BLaER1 treated with 17β-estradiol and CSF1 and Interleukin-3, amounts not matched to agents 10 nM and 100 nM (cell line): ENCODE measurements around the gene TPBGL.

ENCODE experiments used
- H3K27ac ChIP-seq, 11 experiments: shearing (Covaris generic); formaldehyde crosslinking; 2 replicates each; pipeline ENCODE4 v1.8.1; 2022
- H3K27me3 ChIP-seq, 11 experiments: shearing (Covaris generic); formaldehyde crosslinking; 2 replicates each; pipeline ENCODE4 v1.8.1; 2022
- H3K36me3 ChIP-seq, 11 experiments: shearing (Covaris generic); formaldehyde crosslinking; 2 replicates each; pipeline ENCODE4 v1.8.1; 2022
- H3K4me1 ChIP-seq, 10 experiments: shearing (Covaris generic); formaldehyde crosslinking; 2 replicates each; pipeline ENCODE4 v1.8.1; 2022
- H3K4me2 ChIP-seq, 11 experiments: shearing (Covaris generic); formaldehyde crosslinking; 2 replicates each; pipeline ENCODE4 v1.8.1; 2022
- H3K4me3 ChIP-seq, 10 experiments: shearing (Covaris generic); formaldehyde crosslinking; 2 replicates each; pipeline ENCODE4 v1.8.1; 2022
- H3K9ac ChIP-seq, 11 experiments: shearing (Covaris generic); formaldehyde crosslinking; 2 replicates each; pipeline ENCODE4 v1.8.1; 2022
- H3K9me3 ChIP-seq, 11 experiments: shearing (Covaris generic); formaldehyde crosslinking; replicated peaks in 1 of 11; 2 replicates each; pipeline ENCODE4 v1.8.1; 2022
- H4K20me1 ChIP-seq, 11 experiments: shearing (Covaris generic); formaldehyde crosslinking; 2 replicates each; pipeline ENCODE4 v1.8.1; 2022
- Cebpa-rat ChIP-seq, 11 experiments: shearing (Covaris generic); IDR thresholded peaks; 2 replicates each; pipeline ENCODE4 v1.8.1; 2022

TPBGL gene

GRCh38 chr11:75245356-75246005 is 4.9 kb downstream of the TPBGL start:
- peaks cover 33 to 45% (median 40%) of the 10 kb centered on the region in 11 experiments for H3K27me3 ChIP-seq
- H3K9me3 ChIP-seq, result peaks cover 0 to 9% (median 0%) of the 10 kb centered on the region in 11 experiments; a peak in 5 of 22 replicates
- peaks cover 0 to 26% (median 8%) of the 10 kb centered on the region in 11 experiments; a peak in 12 of 22 replicates for H4K20me1 ChIP-seq
- no peak for TF ChIP-seq Cebpa-rat (IDR thresholded peaks at IDR 0.05)
- H3K27ac ChIP-seq, result no peak overlapping the region
- peaks cover 14 to 20% (median 17%) of the 10 kb centered on the region in 10 experiments; a peak in 19 of 20 replicates for H3K4me1 ChIP-seq
- no peak overlapping the region for H3K4me2 ChIP-seq
- H3K36me3 ChIP-seq, result no peaks in the 10 kb centered on the region
- H3K4me3 ChIP-seq, result no peak overlapping the region
- H3K9ac ChIP-seq, result no peak overlapping the region

- no peaks in the 10 kb centered on the region for H3K36me3 ChIP-seq
- H3K9ac ChIP-seq, result no peak overlapping the region
- peaks cover 27 to 38% (median 33%) of the 10 kb centered on the region in 11 experiments for H3K27me3 ChIP-seq
- peaks cover 0 to 6% (median 0%) of the 10 kb centered on the region in 11 experiments; a peak in 5 of 22 replicates for H3K9me3 ChIP-seq
- no peak overlapping the region for H3K4me3 ChIP-seq
- no peak overlapping the region for H3K27ac ChIP-seq
- H3K4me2 ChIP-seq, result no peak overlapping the region
- H4K20me1 ChIP-seq, result peaks cover 0 to 19% (median 3%) of the 10 kb centered on the region in 11 experiments; a peak in 9 of 22 replicates
- TF ChIP-seq Cebpa-rat (IDR thresholded peaks at IDR 0.05), result no peak
- H3K4me1 ChIP-seq, result peaks cover 8 to 20% (median 10%) of the 10 kb centered on the region in 10 experiments; a peak in 19 of 20 replicates
Observed at GRCh38 chr11:75246006-75246670, 5.6 kb downstream of the TPBGL start.

GRCh38 chr11:75246671-75247350 is 6.2 kb downstream of the TPBGL start:
- peaks cover 3 to 14% (median 4%) of the 10 kb centered on the region in 10 experiments; a peak in 16 of 20 replicates for H3K4me1 ChIP-seq
- no peaks in the 10 kb centered on the region for H3K36me3 ChIP-seq
- H3K9ac ChIP-seq, result no peak overlapping the region
- H3K27me3 ChIP-seq, result peaks cover 20 to 32% (median 27%) of the 10 kb centered on the region in 11 experiments
- H3K4me2 ChIP-seq, result no peak overlapping the region
- H3K4me3 ChIP-seq, result no peak overlapping the region
- no peak for TF ChIP-seq Cebpa-rat (IDR thresholded peaks at IDR 0.05)
- H3K9me3 ChIP-seq, result no peaks in the 10 kb centered on the region
- peaks cover 0 to 16% (median 0%) of the 10 kb centered on the region in 11 experiments; a peak in 3 of 22 replicates for H4K20me1 ChIP-seq
- H3K27ac ChIP-seq, result no peak overlapping the region

- Histone ChIP-seq H3K27me3 (peaks cover 0 to 11% (median 6%) of the 10 kb centered on the region in 11 experiments; a peak in 11 of 22 replicates), H3K4me2 (no peak overlapping the region), H3K27ac (no peak overlapping the region), H3K4me1 (peaks cover 0 to 11% (median 0%) of the 10 kb centered on the region in 10 experiments; a peak in 6 of 20 replicates), H3K9me3 (peaks cover 9 to 16% (median 13%) of the 10 kb centered on the region in 11 experiments; a peak in 21 of 22 replicates), H3K36me3 (0 out of 22 replicates have a peak, but pooled peaks cover 0 to 3% (median 0%) of the 10 kb centered on the region in 11 experiments), H3K9ac (no peak overlapping the region), H4K20me1 (peaks cover 0 to 14% (median 0%) of the 10 kb centered on the region in 11 experiments; a peak in 2 of 22 replicates), H3K4me3 (no peak overlapping the region)
- TF ChIP-seq Cebpa-rat (IDR thresholded peaks at IDR 0.05), result no peak
Observed at GRCh38 chr11:75248924-75249256, 8.3 kb downstream of the TPBGL start.

- Histone ChIP-seq H3K4me2 (no peak overlapping the region), H3K9ac (0 out of 22 replicates have a peak overlapping the region, but pooled peaks of 1 of the 11 experiments have one; percentile 11), H3K36me3 (0 out of 22 replicates have a peak, but pooled peaks cover 0 to 3% (median 0%) of the 10 kb centered on the region in 11 experiments), H3K4me3 (no peak overlapping the region), H3K9me3 (peaks cover 10 to 22% (median 16%) of the 10 kb centered on the region in 11 experiments; a peak in 21 of 22 replicates), H3K27ac (no peak overlapping the region), H3K27me3 (peaks cover 0 to 3% (median 0%) of the 10 kb centered on the region in 11 experiments; a peak in 3 of 22 replicates), H4K20me1 (0 out of 22 replicates have a peak, but pooled peaks cover 0 to 9% (median 0%) of the 10 kb centered on the region in 11 experiments), H3K4me1 (peaks cover 0 to 11% (median 0%) of the 10 kb centered on the region in 10 experiments; a peak in 6 of 20 replicates)
- no peak for TF ChIP-seq Cebpa-rat (IDR thresholded peaks at IDR 0.05)
Observed at GRCh38 chr11:75249704-75250103, 9.1 kb downstream of the TPBGL start.

- Histone ChIP-seq H3K27ac (no peak overlapping the region), H3K36me3 (0 out of 22 replicates have a peak, but pooled peaks cover 0 to 3% (median 0%) of the 10 kb centered on the region in 11 experiments), H3K9ac (no peak overlapping the region), H4K20me1 (no peaks in the 10 kb centered on the region), H3K4me2 (no peak overlapping the region), H3K4me3 (no peak overlapping the region), H3K4me1 (peaks cover 0 to 11% (median 0%) of the 10 kb centered on the region in 10 experiments; a peak in 6 of 20 replicates), H3K27me3 (no peaks in the 10 kb centered on the region), H3K9me3 (peaks cover 10 to 25% (median 16%) of the 10 kb centered on the region in 11 experiments; a peak in 21 of 22 replicates)
- no peak for TF ChIP-seq Cebpa-rat (IDR thresholded peaks at IDR 0.05)
Observed at GRCh38 chr11:75254326-75254725, 13.8 kb downstream of the TPBGL start.

GRCh38 chr11:75260396-75261170 is 20.0 kb downstream of the TPBGL start:
- Histone ChIP-seq H3K27me3 (no peaks in the 10 kb centered on the region), H4K20me1 (peaks cover 0 to 49% (median 0%) of the 10 kb centered on the region in 11 experiments; a peak in 5 of 22 replicates), H3K4me1 (peaks cover 46 to 54% (median 49%) of the 10 kb centered on the region in 10 experiments), H3K27ac (no peak overlapping the region), H3K9ac (no peak overlapping the region), H3K4me2 (peak overlapping the region in 10 of 11 experiments; percentile 11 to 90 (median 54); a peak in 17 of 22 replicates), H3K36me3 (peaks cover 0 to 10% (median 3%) of the 10 kb centered on the region in 11 experiments; a peak in 10 of 22 replicates), H3K4me3 (no peak overlapping the region), H3K9me3 (no peaks in the 10 kb centered on the region)
- no peak for TF ChIP-seq Cebpa-rat (IDR thresholded peaks at IDR 0.05)

GRCh38 chr11:75261902-75262361 is 21.4 kb downstream of the TPBGL start:
- H3K4me2 ChIP-seq, result peak overlapping the region; percentile 11 to 90 (median 56); a peak in 19 of 22 replicates
- H4K20me1 ChIP-seq, result peaks cover 0 to 59% (median 0%) of the 10 kb centered on the region in 11 experiments; a peak in 5 of 22 replicates
- H3K36me3 ChIP-seq, result peaks cover 2 to 22% (median 13%) of the 10 kb centered on the region in 11 experiments; a peak in 17 of 22 replicates
- H3K4me1 ChIP-seq, result peaks cover 56 to 67% (median 63%) of the 10 kb centered on the region in 10 experiments
- H3K27me3 ChIP-seq, result no peaks in the 10 kb centered on the region
- H3K9me3 ChIP-seq, result no peaks in the 10 kb centered on the region
- no peak overlapping the region for H3K4me3 ChIP-seq
- no peak overlapping the region for H3K9ac ChIP-seq
- TF ChIP-seq Cebpa-rat (IDR thresholded peaks at IDR 0.05), result no peak
- peak overlapping the region in 7 of 11 experiments; percentile 4 to 90 (median 32); a peak in 11 of 22 replicates for H3K27ac ChIP-seq
